Esophagus muscularis mucosa (tissue), 4 donors: Measurements from ENCODE around the gene RTRAF. TPM values are rescaled to one million over a fixed set of nuclear protein-coding genes. Genes with fewer than 3 reads are reported as not detected.

Source experiments
- DNase-seq: peaks from one replicate; pipeline ENCODE4 v3.0.0-alpha.2; 2017; ENCODE audit errors: extremely low spot score
- H3K27ac ChIP-seq, 4 donors: fragments of 200-600 bp; sonication (generic); replicated peaks in 1 of 4; 1 replicate in 3 of 4; 2 replicates in 1 of 4; pipeline ENCODE4 v1.5.1; 2016 to 2019; ENCODE audit warnings: mild to moderate bottlenecking in 1 of 4
- H3K27me3 ChIP-seq, 4 donors: fragments of 200-600 bp; sonication (generic); one replicate each; pipeline versions ENCODE4 v1.5.1 to v1.6.0; 2016 to 2019
- H3K36me3 ChIP-seq, 4 donors: fragments of 200-600 bp; sonication (generic); one replicate each; pipeline ENCODE4 v1.5.1; 2016 to 2019
- H3K4me1 ChIP-seq, 4 donors: fragments of 200-600 bp; sonication (generic); one replicate each; pipeline ENCODE4 v1.5.1; 2016 to 2019
- H3K4me3 ChIP-seq, 4 donors: fragments of 200-600 bp; sonication (generic); 1 replicate in 2 of 4; 2 replicates in 2 of 4; pipeline ENCODE4 v1.5.1; 2016 to 2019; ENCODE audit warnings: mild to moderate bottlenecking in 4 of 4, moderate library complexity in 1 of 4
- H3K9me3 ChIP-seq, 4 donors: fragments of 200-600 bp; sonication (generic); 1 replicate in 3 of 4; 2 replicates in 1 of 4; pipeline ENCODE4 v1.5.1; 2016 to 2019
- CTCF ChIP-seq, 3 experiments: fragments of 200-600 bp in 2 of 3; fragments of 450-650 bp in 1 of 3; sonication (generic) in 2 of 3; IDR thresholded peaks; one replicate each; pipeline ENCODE4 v1.5.1; 2017 to 2019; ENCODE audit warnings: antibody characterized with exemption in 3 of 3, mild to moderate bottlenecking in 2 of 3, moderate library complexity in 1 of 3
- EP300 ChIP-seq: sonication (generic); formaldehyde crosslinking; IDR thresholded peaks from one replicate; pipeline ENCODE4 v1.6.1; 2017; ENCODE audit warnings: antibody characterized with exemption
- POLR2A ChIP-seq: fragments of 450-650 bp; IDR thresholded peaks from one replicate; pipeline ENCODE4 v1.6.1; 2017; ENCODE audit warnings: antibody characterized with exemption, moderate library complexity, mild to moderate bottlenecking, low read depth
- POLR2AphosphoS5 ChIP-seq, 2 donors: sonication (generic); formaldehyde crosslinking; IDR thresholded peaks; one replicate each; pipeline ENCODE4 v1.6.1; 2017; ENCODE audit warnings: antibody characterized with exemption in 2 of 2
- WGBS: methylation state at CpG from one replicate; pipeline ENCODE4 v1.1.5; 2018; 5-methylcytosine and 5-hydroxymethylcytosine counted together
- intact Hi-C: fragments of 100-400 bp; cut with DNase I; formaldehyde crosslinking; loops from one replicate; pipeline ENCODE4 v1.15.1; 2023
- total RNA-seq, 4 donors: library from RNA; depleted of rRNA; stranded (reverse); fragments of >200 nt; gene quantifications; one replicate each; pipeline versions ENCODE4 v1.1.0 to v1.2.1, GENCODE V29; 2016

The RTRAF gene
- total RNA-seq, 4 donors from 2014 or later, result 66.4 to 122 (median 70.1) TPM

GRCh38 chr14:52007211-52007610, 17.9 kb downstream of the RTRAF start:
- H3K36me3 ChIP-seq, result peaks cover 49 to 93% (median 79%) of the 10 kb centered on the region in 4 donors
- whole genome bisulfite sequencing, result 38% methylated on average over 1 of the region's 1 CpG
- H3K27ac ChIP-seq, result peak overlapping the region in 1 of 4 donors; percentile 80
- intact Hi-C loops, result no loop called here
- H3K4me3 ChIP-seq, result no peak overlapping the region
- no peak for DNase-seq
- no peaks in the 10 kb centered on the region for H3K9me3 ChIP-seq
- TF ChIP-seq CTCF (IDR thresholded peaks at IDR 0.05), result no peak
- TF ChIP-seq POLR2A, result no peak
- no peak for TF ChIP-seq EP300
- no peak for TF ChIP-seq POLR2AphosphoS5 (IDR thresholded peaks at IDR 0.05)
- no peaks in the 10 kb centered on the region for H3K27me3 ChIP-seq
- peaks cover 29 to 57% (median 35%) of the 10 kb centered on the region in 4 donors for H3K4me1 ChIP-seq

GRCh38 chr14:52007637-52008036, 18.3 kb downstream of the RTRAF start:
- WGBS, result 96% methylated on average over 1 of the region's 1 CpG
- Histone ChIP-seq H3K4me3 (no peak overlapping the region), H3K27ac (no peak overlapping the region), H3K27me3 (no peaks in the 10 kb centered on the region), H3K36me3 (peaks cover 46 to 90% (median 77%) of the 10 kb centered on the region in 4 donors), H3K4me1 (peaks cover 29 to 56% (median 35%) of the 10 kb centered on the region in 4 donors), H3K9me3 (no peaks in the 10 kb centered on the region)
- no peak for DNase-seq
- TF ChIP-seq CTCF (IDR thresholded peaks at IDR 0.05) (no peak), POLR2A (no peak), EP300 (no peak), POLR2AphosphoS5 (IDR thresholded peaks at IDR 0.05) (no peak)
- intact Hi-C loops, result no loop called here

DNA sequence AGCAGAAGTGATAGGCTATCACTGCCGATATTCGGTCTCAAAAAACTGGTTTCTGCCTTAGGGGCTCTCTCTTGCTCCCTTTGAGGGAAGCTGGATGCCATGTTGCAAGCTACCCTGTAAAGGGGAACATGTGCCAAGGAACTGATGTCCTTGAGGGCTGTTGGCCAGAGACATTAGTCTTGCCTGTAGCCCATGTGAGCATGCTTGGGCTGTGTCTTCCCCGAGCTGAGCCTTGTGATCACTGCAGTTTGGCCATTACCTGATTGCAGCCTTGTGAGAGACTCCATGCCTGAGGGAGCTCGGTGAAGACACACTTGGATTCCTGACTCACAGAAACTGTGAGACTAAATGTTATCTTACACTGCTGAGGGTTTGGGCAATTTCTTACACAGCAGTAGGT, 18.8 kb downstream of the RTRAF start:
- WGBS, result 90% methylated on average over 4 of the region's 4 CpGs
- intact Hi-C loops, result no loop called here
- peaks cover 46 to 89% (median 76%) of the 10 kb centered on the region in 4 donors for H3K36me3 ChIP-seq

DNA sequence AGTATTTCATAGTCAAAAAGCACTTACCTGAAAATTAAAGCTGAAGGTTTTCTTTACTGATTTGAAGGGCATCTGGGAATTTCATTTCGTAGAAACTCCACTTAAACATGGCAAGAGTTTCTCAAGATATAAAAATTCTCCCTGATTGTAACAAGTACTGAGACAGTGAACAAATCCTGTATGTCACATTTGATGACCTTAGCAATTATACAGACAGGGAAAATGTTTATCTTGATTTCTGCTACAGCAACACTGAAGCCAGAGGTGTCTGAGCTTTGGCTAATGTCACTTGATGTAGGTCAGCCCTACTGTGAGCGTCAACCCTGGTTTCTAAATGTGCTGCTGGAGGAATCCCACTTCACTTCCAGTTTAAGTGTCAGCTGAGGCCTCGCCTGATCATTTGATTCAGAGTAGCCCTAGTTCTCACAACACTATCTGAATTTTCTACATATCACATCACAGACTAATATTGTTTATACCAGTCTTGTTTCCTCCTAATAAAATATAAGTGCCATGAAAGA, 20.9 kb downstream of the RTRAF start:
- Histone ChIP-seq H3K27ac (peak overlapping the region in 2 of 4 donors; percentile 4 to 25), H3K9me3 (no peaks in the 10 kb centered on the region), H3K36me3 (peaks cover 44 to 90% (median 73%) of the 10 kb centered on the region in 4 donors), H3K27me3 (no peaks in the 10 kb centered on the region), H3K4me1 (peaks cover 30 to 51% (median 37%) of the 10 kb centered on the region in 4 donors), H3K4me3 (no peak overlapping the region)
- WGBS, result 62% methylated on average over 3 of the region's 3 CpGs
- intact Hi-C loops, result no loop called here
- no peak for DNase-seq
- TF ChIP-seq CTCF (IDR thresholded peaks at IDR 0.05) (no peak), EP300 (no peak), POLR2A (no peak), POLR2AphosphoS5 (IDR thresholded peaks at IDR 0.05) (no peak)

More for the DNA sequence above, 18.8 kb downstream of the RTRAF start:
- Histone ChIP-seq H3K27me3 (no peaks in the 10 kb centered on the region), H3K4me3 (no peak overlapping the region), H3K4me1 (peaks cover 29 to 51% (median 35%) of the 10 kb centered on the region in 4 donors), H3K27ac (peak overlapping the region in 1 of 4 donors; percentile 7), H3K9me3 (no peaks in the 10 kb centered on the region)
- no peak for DNase-seq
- TF ChIP-seq POLR2AphosphoS5 (IDR thresholded peaks at IDR 0.05) (no peak), CTCF (IDR thresholded peaks at IDR 0.05) (no peak), POLR2A (no peak), EP300 (no peak)

DNA sequence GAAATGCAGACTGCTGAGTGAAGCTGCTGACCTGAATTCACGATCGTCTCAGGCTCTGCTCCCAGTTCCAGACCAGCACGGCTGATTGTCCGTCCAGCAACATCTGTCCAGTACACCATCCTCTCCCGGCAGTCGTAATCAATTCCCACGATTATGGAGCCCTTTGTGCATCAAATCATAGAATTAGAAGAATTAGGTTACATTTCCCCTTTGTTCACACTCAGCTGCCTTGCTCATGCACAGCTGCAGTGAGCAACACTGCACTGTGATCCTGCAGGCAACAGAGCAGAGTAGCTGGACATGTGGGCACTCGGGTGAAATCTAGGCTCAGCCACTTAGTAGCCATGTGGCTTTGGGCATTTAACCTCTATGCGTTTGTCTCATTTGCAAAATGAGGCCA, 22.2 kb downstream of the RTRAF start:
- no peak for DNase-seq
- H3K27me3 ChIP-seq, result no peaks in the 10 kb centered on the region
- peaks cover 30 to 58% (median 37%) of the 10 kb centered on the region in 4 donors for H3K4me1 ChIP-seq
- no peak overlapping the region for H3K4me3 ChIP-seq
- no peak overlapping the region for H3K27ac ChIP-seq
- no peaks in the 10 kb centered on the region for H3K9me3 ChIP-seq
- no peak for TF ChIP-seq POLR2AphosphoS5 (IDR thresholded peaks at IDR 0.05)
- no peak for TF ChIP-seq CTCF (IDR thresholded peaks at IDR 0.05)
- no peak for TF ChIP-seq EP300
- no peak for TF ChIP-seq POLR2A
- WGBS, result 98% methylated on average over 9 of the region's 9 CpGs
- peaks cover 33 to 77% (median 66%) of the 10 kb centered on the region in 4 donors for H3K36me3 ChIP-seq
- intact Hi-C loops, result no loop called here
